ENCODE data around the gene OR5K4.
"Not testable (repeated sequence)": the region's sequence is repeated elsewhere in the genome, so short reads cannot be mapped to it uniquely, and the experiment has no call there.

The OR5K4 gene

GRCh38 chr3:98350082-98350481 is 3.6 kb upstream of the OR5K4 start:
- no peaks in the 10 kb centered on the region for H3K4me1 ChIP-seq (ENCODE audit: insufficient read depth, low read length)
- no peak overlapping the region for H3K9ac ChIP-seq (ENCODE audit: low read depth, low read length)
- no peaks in the 10 kb centered on the region for H3K36me3 ChIP-seq (ENCODE audit: insufficient read depth, low read length)
- no peaks in the 10 kb centered on the region for H3K9me3 ChIP-seq (ENCODE audit: control insufficient read depth, insufficient read depth, low read length)

- 0 out of 2 replicates have a peak, but pooled peaks cover 4% of the 10 kb centered on the region for H3K9me3 ChIP-seq (ENCODE audit: control insufficient read depth, insufficient read depth, low read length)
- no peaks in the 10 kb centered on the region for H3K4me1 ChIP-seq (ENCODE audit: insufficient read depth, low read length)
- no peaks in the 10 kb centered on the region for H3K36me3 ChIP-seq (ENCODE audit: insufficient read depth, low read length)
- H3K9ac ChIP-seq (ENCODE audit: low read depth, low read length), result no peak overlapping the region
These were observed 5.6 kb downstream of the OR5K4 start for GRCh38 chr3:98359250-98359649.

- H3K4me1 ChIP-seq (ENCODE audit: insufficient read depth, low read length), result no peaks in the 10 kb centered on the region
- H3K36me3 ChIP-seq (ENCODE audit: insufficient read depth, low read length), result no peaks in the 10 kb centered on the region
- H3K9me3 ChIP-seq (ENCODE audit: control insufficient read depth, insufficient read depth, low read length), result 0 out of 2 replicates have a peak, but pooled peaks cover 4% of the 10 kb centered on the region
- H3K9ac ChIP-seq (ENCODE audit: low read depth, low read length), result no peak overlapping the region
These were observed 6.5 kb downstream of the OR5K4 start for GRCh38 chr3:98359993-98360675.

- Histone ChIP-seq H3K9me3 (ENCODE audit: control insufficient read depth, insufficient read depth, low read length) (0 out of 2 replicates have a peak, but pooled peaks cover 4% of the 10 kb centered on the region), H3K9ac (ENCODE audit: low read depth, low read length) (no peak overlapping the region), H3K36me3 (ENCODE audit: insufficient read depth, low read length) (no peaks in the 10 kb centered on the region), H3K4me1 (ENCODE audit: insufficient read depth, low read length) (no peaks in the 10 kb centered on the region)
These were observed 7.0 kb downstream of the OR5K4 start for GRCh38 chr3:98360681-98361080.

GRCh38 chr3:98361289-98361688 is 7.6 kb downstream of the OR5K4 start:
- Histone ChIP-seq H3K4me1 (ENCODE audit: insufficient read depth, low read length) (no peaks in the 10 kb centered on the region), H3K9ac (ENCODE audit: low read depth, low read length) (no peak overlapping the region), H3K36me3 (ENCODE audit: insufficient read depth, low read length) (no peaks in the 10 kb centered on the region), H3K9me3 (ENCODE audit: control insufficient read depth, insufficient read depth, low read length) (0 out of 2 replicates have a peak, but pooled peaks cover 4% of the 10 kb centered on the region)

- H3K9ac ChIP-seq (ENCODE audit: low read depth, low read length), result no peak overlapping the region
- H3K36me3 ChIP-seq (ENCODE audit: insufficient read depth, low read length), result no peaks in the 10 kb centered on the region
- H3K4me1 ChIP-seq (ENCODE audit: insufficient read depth, low read length), result no peaks in the 10 kb centered on the region
- no peaks in the 10 kb centered on the region for H3K9me3 ChIP-seq (ENCODE audit: control insufficient read depth, insufficient read depth, low read length)
These were observed 14.0 kb downstream of the OR5K4 start for GRCh38 chr3:98367464-98368246.

GRCh38 chr3:98371186-98371585 is 17.5 kb downstream of the OR5K4 start:
- H3K9me3 ChIP-seq (ENCODE audit: control insufficient read depth, insufficient read depth, low read length), result no peaks in the 10 kb centered on the region
- no peaks in the 10 kb centered on the region for H3K4me1 ChIP-seq (ENCODE audit: insufficient read depth, low read length)
- no peaks in the 10 kb centered on the region for H3K36me3 ChIP-seq (ENCODE audit: insufficient read depth, low read length)
- no peak overlapping the region for H3K9ac ChIP-seq (ENCODE audit: low read depth, low read length)

- no peaks in the 10 kb centered on the region for H3K4me1 ChIP-seq (ENCODE audit: insufficient read depth, low read length)
- H3K9ac ChIP-seq (ENCODE audit: low read depth, low read length), result no peak overlapping the region
- no peaks in the 10 kb centered on the region for H3K9me3 ChIP-seq (ENCODE audit: control insufficient read depth, insufficient read depth, low read length)
- H3K36me3 ChIP-seq (ENCODE audit: insufficient read depth, low read length), result no peaks in the 10 kb centered on the region
These were observed 18.2 kb downstream of the OR5K4 start for GRCh38 chr3:98371853-98372252.

- Histone ChIP-seq H3K4me1 (ENCODE audit: insufficient read depth, low read length) (no peaks in the 10 kb centered on the region), H3K9ac (ENCODE audit: low read depth, low read length) (no peak overlapping the region), H3K9me3 (ENCODE audit: control insufficient read depth, insufficient read depth, low read length) (no peaks in the 10 kb centered on the region), H3K36me3 (ENCODE audit: insufficient read depth, low read length) (no peaks in the 10 kb centered on the region)
These were observed 18.8 kb downstream of the OR5K4 start for GRCh38 chr3:98372445-98372844.

GRCh38 chr3:98376631-98377030 is 23.0 kb downstream of the OR5K4 start:
- H3K4me1 ChIP-seq (ENCODE audit: insufficient read depth, low read length), result no peaks in the 10 kb centered on the region
- no peaks in the 10 kb centered on the region for H3K36me3 ChIP-seq (ENCODE audit: insufficient read depth, low read length)
- H3K9ac ChIP-seq (ENCODE audit: low read depth, low read length), result no peak overlapping the region
- H3K9me3 ChIP-seq (ENCODE audit: control insufficient read depth, insufficient read depth, low read length), result no peaks in the 10 kb centered on the region

GRCh38 chr3:98388147-98388546 is 34.5 kb downstream of the OR5K4 start:
- H3K9me3 ChIP-seq (ENCODE audit: control insufficient read depth, insufficient read depth, low read length), result no peaks in the 10 kb centered on the region
- H3K36me3 ChIP-seq (ENCODE audit: insufficient read depth, low read length), result no peaks in the 10 kb centered on the region
- H3K9ac ChIP-seq (ENCODE audit: low read depth, low read length), result no peak overlapping the region
- no peaks in the 10 kb centered on the region for H3K4me1 ChIP-seq (ENCODE audit: insufficient read depth, low read length)

GRCh38 chr3:98390366-98390765 is 36.7 kb downstream of the OR5K4 start, which contains the start of gene OR5K3:
Gene OR5K3, plus strand, starts transcription at chr3:98390666. Its CDS starts 0 bp downstream, at chr3:98390666.
- no peak within 1 kb of the TSS for H3K9ac ChIP-seq (ENCODE audit: low read depth, low read length)
- peaks cover 6% of the 10 kb centered on the region for H3K4me1 ChIP-seq (ENCODE audit: insufficient read depth, low read length)
- H3K9me3 ChIP-seq (ENCODE audit: control insufficient read depth, insufficient read depth, low read length), result no peaks in the 10 kb centered on the region
- no peaks in the 10 kb centered on the region for H3K36me3 ChIP-seq (ENCODE audit: insufficient read depth, low read length)

- Histone ChIP-seq H3K36me3 (ENCODE audit: insufficient read depth, low read length) (no peaks in the 10 kb centered on the region), H3K9ac (ENCODE audit: low read depth, low read length) (no peak overlapping the region), H3K9me3 (ENCODE audit: control insufficient read depth, insufficient read depth, low read length) (peaks cover 16% of the 10 kb centered on the region), H3K4me1 (ENCODE audit: insufficient read depth, low read length) (peaks cover 17% of the 10 kb centered on the region)
These were observed 41.4 kb downstream of the OR5K4 start for GRCh38 chr3:98395101-98395500.

GRCh38 chr3:98396482-98396881 is 42.8 kb downstream of the OR5K4 start:
- not testable (repeated sequence) for H3K36me3 ChIP-seq (ENCODE audit: insufficient read depth, low read length); H3K9ac ChIP-seq (ENCODE audit: low read depth, low read length)
- peaks cover 21% of the 10 kb centered on the region for H3K9me3 ChIP-seq (ENCODE audit: control insufficient read depth, insufficient read depth, low read length)

GRCh38 chr3:98398513-98398912 is 44.9 kb downstream of the OR5K4 start:
- H3K9me3 ChIP-seq (ENCODE audit: control insufficient read depth, insufficient read depth, low read length), result peaks cover 21% of the 10 kb centered on the region
- H3K4me1 ChIP-seq (ENCODE audit: insufficient read depth, low read length), result peaks cover 17% of the 10 kb centered on the region
- H3K9ac ChIP-seq (ENCODE audit: low read depth, low read length), result no peak overlapping the region
- H3K36me3 ChIP-seq (ENCODE audit: insufficient read depth, low read length), result no peaks in the 10 kb centered on the region

More at GRCh38 chr3:98396482-98396881, 42.8 kb downstream of the OR5K4 start:
- peaks cover 17% of the 10 kb centered on the region for H3K4me1 ChIP-seq (ENCODE audit: insufficient read depth, low read length)
